H9 (cell line): ENCODE data around the gene THSD7B. TPM values are rescaled to one million over a fixed set of nuclear protein-coding genes. Genes with fewer than 3 reads are reported as not detected.

Experiments used
- DNase-seq: peaks from one replicate; pipeline ENCODE4 v3.0.0-alpha.2; 2017
- H2AFZ ChIP-seq: one replicate; pipeline ENCODE4 v1.6.1; 2013; ENCODE audit warnings: mild to moderate bottlenecking, low read length, control low read depth, moderate library complexity
- H2AK5ac ChIP-seq: 2 replicates; pipeline ENCODE4 v1.6.1; 2013; ENCODE audit warnings: low read length, control low read depth, mixed read lengths; ENCODE audit not compliant: insufficient read length
- H2BK120ac ChIP-seq: one replicate; pipeline ENCODE4 v1.6.1; 2013; ENCODE audit warnings: low read depth, mild to moderate bottlenecking, low read length, control low read depth, inconsistent platforms; ENCODE audit not compliant: poor library complexity, severe bottlenecking
- H2BK12ac ChIP-seq: 2 replicates; pipeline ENCODE4 v1.6.1; 2013; ENCODE audit warnings: low read length, control low read depth, mixed read lengths, low read depth; ENCODE audit not compliant: insufficient read length
- H2BK15ac ChIP-seq: 2 replicates; pipeline ENCODE4 v1.6.1; 2013; ENCODE audit warnings: low read depth, low read length, control low read depth
- H2BK20ac ChIP-seq: one replicate; pipeline ENCODE4 v1.6.1; 2013; ENCODE audit warnings: low read depth, mild to moderate bottlenecking, low read length, control low read depth, inconsistent platforms; ENCODE audit not compliant: poor library complexity, severe bottlenecking
- H2BK5ac ChIP-seq: 2 replicates; pipeline ENCODE4 v1.6.1; 2013; ENCODE audit warnings: low read length, control low read depth, mixed read lengths; ENCODE audit not compliant: insufficient read length
- H3K14ac ChIP-seq: 2 replicates; pipeline ENCODE4 v1.6.1; 2013; ENCODE audit warnings: low read length, control low read depth; ENCODE audit not compliant: insufficient read depth
- H3K18ac ChIP-seq: 2 replicates; pipeline ENCODE4 v1.6.1; 2013; ENCODE audit warnings: low read depth, mild to moderate bottlenecking, mixed read lengths, low read length, control low read depth; ENCODE audit not compliant: insufficient read length
- H3K23ac ChIP-seq: 2 replicates; pipeline ENCODE4 v1.6.1; 2013; ENCODE audit warnings: low read length, control low read depth, mixed read lengths, low read depth; ENCODE audit not compliant: insufficient read length
- H3K23me2 ChIP-seq: 2 replicates; pipeline ENCODE4 v1.6.1; 2013; ENCODE audit warnings: low read depth, mild to moderate bottlenecking, mixed read lengths, low read length, control low read depth; ENCODE audit not compliant: insufficient read length, poor library complexity, severe bottlenecking
- H3K27ac ChIP-seq: 2 replicates; pipeline ENCODE4 v1.5.1; 2013; ENCODE audit warnings: low read length, control low read depth, mixed read lengths, low read depth; ENCODE audit not compliant: insufficient read length
- H3K27me3 ChIP-seq: 2 replicates; pipeline ENCODE4 v1.6.1; 2013; ENCODE audit warnings: low read length, control low read depth, inconsistent platforms; ENCODE audit not compliant: insufficient read depth
- H3K4ac ChIP-seq: 2 replicates; pipeline ENCODE4 v1.6.1; 2013; ENCODE audit warnings: low read depth, mild to moderate bottlenecking, control low read depth, inconsistent platforms, low read length, moderate library complexity
- H3K4me1 ChIP-seq: 2 replicates; pipeline ENCODE4 v1.6.1; 2013; ENCODE audit warnings: low read length, control low read depth, inconsistent platforms; ENCODE audit not compliant: insufficient read depth
- H3K4me2 ChIP-seq: 2 replicates; pipeline ENCODE4 v1.6.1; 2013; ENCODE audit warnings: low read length, control low read depth, mixed read lengths; ENCODE audit not compliant: insufficient read length, insufficient read depth
- H3K56ac ChIP-seq: 2 replicates; pipeline ENCODE4 v1.6.1; 2013; ENCODE audit warnings: low read depth, mild to moderate bottlenecking, mixed read lengths, low read length, control low read depth; ENCODE audit not compliant: insufficient read length
- H3K79me1 ChIP-seq: 2 replicates; pipeline ENCODE4 v1.6.1; 2013; ENCODE audit warnings: low read depth, mild to moderate bottlenecking, moderate library complexity, low read length, control low read depth, inconsistent platforms; ENCODE audit not compliant: insufficient read depth, poor library complexity, severe bottlenecking
- H3K79me2 ChIP-seq: 2 replicates; pipeline ENCODE4 v1.6.1; 2013; ENCODE audit warnings: low read length, control low read depth, inconsistent platforms; ENCODE audit not compliant: insufficient read depth
- H3K9ac ChIP-seq: 2 replicates; pipeline ENCODE4 v1.6.1; 2013; ENCODE audit warnings: low read length, control low read depth, mixed read lengths; ENCODE audit not compliant: insufficient read length; ENCODE audit errors: extremely low read depth
- H3K9me3 ChIP-seq: one replicate; pipeline ENCODE4 v1.6.1; 2013; ENCODE audit warnings: low read depth, low read length, inconsistent platforms; ENCODE audit not compliant: control insufficient read depth
- H3T11ph ChIP-seq: one replicate; pipeline ENCODE4 v1.6.1; 2013; ENCODE audit warnings: mild to moderate bottlenecking, low read length, control low read depth, inconsistent platforms
- H4K20me1 ChIP-seq: one replicate; pipeline ENCODE4 v1.6.1; 2013; ENCODE audit not compliant: control insufficient read depth, insufficient read length, insufficient read depth
- H4K5ac ChIP-seq: 2 replicates; pipeline ENCODE4 v1.6.1; 2013; ENCODE audit warnings: low read depth, mild to moderate bottlenecking, mixed read lengths, low read length, control low read depth; ENCODE audit not compliant: insufficient read length
- H4K8ac ChIP-seq: replicated peaks from 2 replicates; pipeline ENCODE4 v1.6.1; 2013; ENCODE audit warnings: low read length, control low read depth, mixed read lengths, low read depth; ENCODE audit not compliant: insufficient read length
- H4K91ac ChIP-seq: 2 replicates; pipeline ENCODE4 v1.6.1; 2013; ENCODE audit warnings: low read depth, mild to moderate bottlenecking, moderate library complexity, mixed read lengths, low read length, control low read depth; ENCODE audit not compliant: insufficient read length
- H3K27ac Mint-ChIP-seq, 3 experiments: 2 replicates in 2 of 3; 3 replicates in 1 of 3; pipeline ENCODE4 v1.8.0; 2020 to 2021; ENCODE audit warnings: mixed read lengths in 3 of 3, mild to moderate bottlenecking in 1 of 3, moderate library complexity in 1 of 3
- H3K27me3 Mint-ChIP-seq: 2 replicates; pipeline ENCODE4 v1.8.0; 2021; ENCODE audit warnings: low read depth, mild to moderate bottlenecking, moderate library complexity, mixed read lengths
- H3K36me3 Mint-ChIP-seq, 3 experiments: 2 replicates in 2 of 3; 3 replicates in 1 of 3; pipeline ENCODE4 v1.8.0; 2020 to 2021; ENCODE audit warnings: low read depth in 3 of 3, mixed read lengths in 3 of 3; ENCODE audit not compliant: insufficient read depth in 1 of 3
- H3K4me1 Mint-ChIP-seq, 2 experiments: 2 replicates each; pipeline ENCODE4 v1.8.0; 2020; ENCODE audit warnings: mixed read lengths in 2 of 2
- H3K4me3 Mint-ChIP-seq, 2 experiments: 2 replicates in 1 of 2; 3 replicates in 1 of 2; pipeline ENCODE4 v1.8.0; 2020 to 2021; ENCODE audit warnings: mild to moderate bottlenecking in 2 of 2, mixed read lengths in 2 of 2, moderate library complexity in 1 of 2
- H3K9me3 Mint-ChIP-seq, 2 experiments: 2 replicates in 1 of 2; 3 replicates in 1 of 2; pipeline ENCODE4 v1.8.0; 2020; ENCODE audit warnings: mild to moderate bottlenecking in 2 of 2, mixed read lengths in 2 of 2, moderate library complexity in 1 of 2
- CTCF ChIP-seq: fragments of 200-600 bp; sonication (generic); conservative IDR thresholded peaks from 3 replicates; pipeline ENCODE4 v1.8.0; 2021; ENCODE audit warnings: antibody characterized with exemption, mild to moderate bottlenecking
- WGBS: extraction: QIAGEN DNeasy Blood & Tissue Kit; methylation state at CpG from one replicate; pipeline ENCODE4 v1.1.7; 2013; ENCODE audit warnings: missing lambda C conversion rate, low lambda C conversion rate, mixed read lengths; ENCODE audit not compliant: insufficient read length; ENCODE audit errors: extremely low coverage; 5-methylcytosine and 5-hydroxymethylcytosine counted together
- total RNA-seq: library from RNA; stranded (reverse); gene quantifications from 2 replicates; pipeline ENCODE4 v1.2.1, GENCODE V29; 2021

THSD7B gene
- total RNA-seq, 1 experiment from 2014 or later, result 0.85 TPM

GRCh38 chr2:137175246-137175645 lies 409.9 kb downstream of the THSD7B start:
- Histone ChIP-seq H2BK120ac (no peak overlapping the region), H3K9me3 (no peaks in the 10 kb centered on the region), H2BK5ac (no peak overlapping the region), H2AK5ac (no peak overlapping the region), H2AFZ (no peak overlapping the region), H3K18ac (no peak overlapping the region), H2BK15ac (no peak overlapping the region), H3K14ac (no peak overlapping the region), H3K27ac (no peak overlapping the region), H4K8ac (no peak overlapping the region), H3K23me2 (no peaks in the 10 kb centered on the region), H3K4me1 (no peaks in the 10 kb centered on the region; the same call in 1 of the 2 replicates), H2BK12ac (no peak overlapping the region), H3K56ac (no peak overlapping the region), H3K9ac (no peak overlapping the region), H3K23ac (no peak overlapping the region), H4K5ac (no peak overlapping the region), H3K79me1 (no peaks in the 10 kb centered on the region), H3K79me2 (no peaks in the 10 kb centered on the region), H4K91ac (no peak overlapping the region), H3T11ph (no peak overlapping the region), H3K4me2 (no peak overlapping the region), H2BK20ac (no peak overlapping the region), H3K27me3 (no peaks in the 10 kb centered on the region), H4K20me1 (no peaks in the 10 kb centered on the region), H3K4ac (no peak overlapping the region)
- Mint-ChIP-seq H3K36me3 (no peaks in the 10 kb centered on the region), H3K9me3 (no peaks in the 10 kb centered on the region), H3K27me3 (no peaks in the 10 kb centered on the region), H3K27ac (no peak overlapping the region), H3K4me3 (no peak overlapping the region), H3K4me1 (peaks cover 6 to 11% of the 10 kb centered on the region in 2 experiments; a peak in 3 of 4 replicates)
- WGBS, result no CpG with 5 or more reads among the region's 1 CpG
- no peak for TF ChIP-seq CTCF
- no peak for DNase-seq
